G401 (cell line): Measurements from ENCODE around the gene GUCY1A2. TPM values are rescaled to one million over a fixed set of nuclear protein-coding genes. Genes with fewer than 3 reads are reported as not detected.
"Not testable (repeated sequence)": the region's sequence is repeated elsewhere in the genome, so short reads cannot be mapped to it uniquely, and the experiment has no call there.

ENCODE experiments used
- DNase-seq: peaks from one replicate; pipeline ENCODE4 v3.0.0-alpha.2; 2015; ENCODE audit warnings: low spot score
- in situ Hi-C: cut with HindIII; loops from 2 replicates; pipeline ENCODE4 v1.10.0; 2016; ENCODE audit warnings: low sequenced_read_pairs, mixed read lengths
- total RNA-seq: library from RNA; depleted of rRNA; stranded (reverse); fragments of >200 nt; shearing (Covaris generic); gene quantifications from 2 replicates; pipeline ENCODE4 v1.2.3, GENCODE V29; 2014

Gene GUCY1A2
- total RNA-seq, 1 experiment from 2014 or later: 7.6 TPM

DNA sequence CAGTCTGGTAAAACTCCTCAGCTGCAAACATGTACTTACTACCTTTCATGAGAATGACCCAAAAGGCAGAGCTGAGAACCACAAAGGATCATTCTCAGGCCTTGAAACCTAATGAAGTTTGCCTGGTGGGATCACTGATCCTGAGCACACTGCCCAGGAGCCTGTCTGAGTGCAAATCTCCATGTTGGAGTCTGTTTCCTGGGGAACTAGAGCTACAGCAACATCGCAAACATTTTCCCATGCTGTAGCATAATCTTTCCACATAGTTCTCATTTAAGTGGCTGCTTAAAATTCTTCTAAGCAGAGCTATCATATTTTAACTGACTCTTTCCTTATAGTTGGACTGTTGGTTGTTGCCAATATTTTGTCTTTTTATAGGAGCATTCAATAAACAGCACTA lies 58.5 kb downstream of the GUCY1A2 start:
- in situ Hi-C loops: no loop called here

DNA sequence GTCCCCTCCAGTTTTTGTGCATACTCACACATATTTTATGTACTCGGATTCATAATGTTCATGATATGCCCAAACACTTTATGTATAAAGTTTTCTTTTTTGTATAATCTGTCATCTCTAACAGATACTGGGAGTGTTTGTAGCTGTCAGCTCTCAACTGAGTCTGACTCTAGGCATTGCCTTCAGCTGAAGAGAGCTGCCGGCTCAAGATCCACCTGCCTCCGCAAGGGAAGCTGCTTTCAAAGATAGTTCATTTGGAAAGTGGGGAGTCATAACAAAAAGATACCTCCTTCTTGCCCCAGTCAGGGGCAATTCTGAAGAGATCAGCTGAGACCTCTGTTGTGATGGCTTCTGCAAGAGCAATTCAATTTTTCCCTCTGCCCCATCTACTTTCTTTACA lies 58.9 kb downstream of the GUCY1A2 start:
- in situ Hi-C loops: no loop called here
- no peak for DNase-seq

More for the DNA sequence above, 58.5 kb downstream of the GUCY1A2 start:
- DNase-seq: no peak

DNA sequence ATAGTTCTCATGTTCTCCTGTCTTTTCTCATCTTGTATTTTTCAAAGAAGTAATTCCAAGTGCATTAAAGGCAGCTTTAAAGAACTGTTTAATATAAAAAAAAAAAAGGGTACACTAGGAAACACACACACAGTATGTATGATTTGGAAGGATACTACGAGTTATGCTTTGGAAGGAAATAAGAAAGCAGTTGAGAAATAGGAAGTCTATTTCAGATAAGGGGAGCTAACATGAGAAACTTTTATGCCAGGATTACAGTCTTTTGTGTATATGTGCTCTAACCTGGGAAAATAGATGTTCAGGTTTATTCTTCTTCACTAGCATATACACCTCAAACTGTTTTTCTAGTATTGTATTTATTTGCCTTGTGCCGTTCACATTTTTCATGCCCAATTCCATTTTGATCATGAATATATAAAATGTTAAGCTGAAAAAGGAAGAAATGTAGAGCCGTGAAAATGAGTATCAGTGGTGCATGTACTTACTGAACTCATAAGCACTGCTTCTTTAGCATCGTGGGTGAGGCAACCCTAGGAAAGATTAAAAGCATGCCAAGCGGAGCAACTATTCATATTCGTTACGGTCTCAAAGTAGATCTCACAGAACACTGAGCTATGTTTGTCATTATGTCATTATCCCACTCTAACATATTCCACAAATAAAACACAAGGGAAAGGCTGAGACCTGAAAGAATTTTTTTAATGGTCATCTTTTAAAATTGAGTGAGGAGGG lies 59.6 kb downstream of the GUCY1A2 start:
- in situ Hi-C loops: no loop called here
- DNase-seq: no peak

DNA sequence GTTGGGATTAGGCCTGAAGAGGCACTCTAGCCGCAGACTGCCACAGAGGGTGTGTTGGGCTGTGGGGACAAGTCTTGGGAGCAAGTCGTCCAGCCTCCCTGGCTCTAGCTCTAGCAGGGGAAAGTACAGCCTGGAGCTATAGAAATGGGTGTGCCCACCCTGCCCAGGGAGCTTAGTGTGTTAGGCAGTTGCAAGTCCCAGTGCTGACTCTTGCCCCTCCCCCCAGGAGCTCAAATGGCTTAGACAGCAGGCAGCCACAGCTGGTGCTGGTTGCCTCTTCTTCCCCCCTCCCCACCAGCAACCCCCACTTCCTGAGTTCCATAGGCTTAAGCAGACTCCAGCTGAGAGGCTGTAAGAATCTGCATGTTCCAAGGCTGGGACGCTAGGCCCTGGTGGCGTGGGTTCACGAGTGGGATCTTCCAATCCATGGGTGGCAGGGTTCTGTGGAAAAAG lies 61.2 kb downstream of the GUCY1A2 start:
- in situ Hi-C loops: no loop called here
- DNase-seq: no peak

DNA sequence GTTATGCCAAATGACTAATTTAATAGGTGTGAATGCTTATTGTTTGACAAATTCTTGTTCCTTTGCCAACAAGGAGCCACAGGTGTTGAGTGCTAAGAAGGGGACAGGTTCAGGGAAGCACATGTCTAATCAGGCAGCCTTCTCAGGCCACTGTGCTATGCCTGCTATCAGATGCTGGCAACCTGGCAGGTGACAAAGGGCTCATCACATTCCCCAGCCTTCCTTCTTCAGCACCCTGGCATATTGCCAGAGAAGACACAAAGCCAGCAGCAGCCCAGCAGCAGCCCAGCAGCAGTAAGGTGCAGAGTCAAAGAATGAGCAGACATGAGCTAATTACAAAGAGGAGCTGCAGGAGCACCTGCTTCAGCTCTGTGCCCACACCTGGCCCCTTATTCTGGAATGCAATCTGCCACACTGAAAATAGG lies 68.2 kb downstream of the GUCY1A2 start:
- DNase-seq: peak; percentile 61
- in situ Hi-C loops: no loop called here

DNA sequence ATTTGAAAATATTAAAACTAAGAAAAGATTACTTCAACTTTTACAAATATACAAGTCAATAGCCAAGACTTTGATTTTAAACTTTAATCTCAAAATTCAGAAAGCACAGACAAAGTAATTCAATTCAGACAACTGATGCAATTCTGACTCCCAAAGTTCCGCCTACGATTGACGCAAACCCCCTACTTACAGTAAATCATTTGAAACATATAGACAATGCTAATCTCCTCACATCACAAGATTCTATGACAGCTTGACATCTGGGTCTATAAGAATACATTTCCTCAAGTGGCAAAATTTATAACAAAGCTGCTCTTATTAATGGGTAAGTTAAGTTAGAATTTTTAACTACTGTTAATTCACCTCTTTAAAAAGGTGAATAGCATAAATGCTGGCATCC lies 75.2 kb downstream of the GUCY1A2 start:
- no peak for DNase-seq
- in situ Hi-C loops: no loop called here

DNA sequence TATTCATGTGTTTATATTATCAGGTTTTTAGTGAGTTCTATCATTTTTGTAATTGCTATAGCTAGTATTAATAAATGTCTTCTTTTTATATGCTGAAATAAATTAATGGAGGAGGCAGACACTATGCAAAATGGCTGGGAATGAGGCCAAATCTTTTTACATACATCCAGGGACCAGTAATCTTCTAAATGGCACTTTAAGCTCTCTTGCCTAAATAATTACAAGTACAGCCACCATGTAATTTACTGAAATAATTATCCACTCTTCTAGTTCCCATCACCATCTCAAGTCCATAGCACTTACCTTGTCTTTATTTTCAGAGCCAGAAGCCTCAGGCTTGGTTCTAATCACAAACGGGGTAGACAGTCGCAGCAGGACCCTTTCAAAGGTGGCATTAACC lies 79.1 kb downstream of the GUCY1A2 start:
- in situ Hi-C loops: no loop called here

DNA sequence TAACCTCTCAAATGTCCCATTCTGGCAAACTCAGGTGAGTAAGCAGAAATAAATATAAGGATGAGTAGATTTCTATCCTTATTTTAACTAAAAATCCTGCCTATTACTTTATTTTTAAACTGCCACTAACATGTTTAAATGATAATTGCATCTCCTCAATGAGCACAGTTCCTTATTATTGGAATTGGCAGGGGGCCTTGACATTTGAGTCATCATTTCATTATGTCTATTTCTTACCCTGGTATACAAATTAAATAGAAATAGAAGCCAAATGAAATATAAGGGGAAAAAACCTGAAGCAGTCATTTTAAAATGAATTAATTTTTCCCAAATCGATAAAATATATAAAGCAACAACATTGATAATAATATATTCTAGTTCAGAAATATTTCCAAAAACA lies 81.2 kb downstream of the GUCY1A2 start:
- no peak for DNase-seq
- in situ Hi-C loops: no loop called here

More for the DNA sequence above, 79.1 kb downstream of the GUCY1A2 start:
- DNase-seq: no peak

DNA sequence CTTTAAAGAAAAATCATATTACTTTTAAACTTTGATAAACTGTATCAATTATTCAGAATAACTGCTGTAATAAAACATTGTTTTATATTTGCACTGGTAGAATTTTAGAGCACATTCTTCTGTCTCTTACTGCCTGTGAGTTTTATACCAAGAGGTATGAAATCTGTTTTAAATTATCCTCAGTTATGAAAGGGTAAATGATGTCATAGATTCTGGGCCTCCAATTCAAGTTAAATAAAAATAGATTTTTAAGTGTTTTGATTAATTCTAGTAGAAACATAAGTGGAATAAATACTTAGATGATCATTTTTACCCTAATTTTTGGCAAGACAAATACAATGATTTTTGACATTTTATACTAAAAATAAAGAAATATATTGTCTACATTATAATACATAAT lies 93.0 kb downstream of the GUCY1A2 start:
- in situ Hi-C loops: no loop called here
- DNase-seq: no peak

DNA sequence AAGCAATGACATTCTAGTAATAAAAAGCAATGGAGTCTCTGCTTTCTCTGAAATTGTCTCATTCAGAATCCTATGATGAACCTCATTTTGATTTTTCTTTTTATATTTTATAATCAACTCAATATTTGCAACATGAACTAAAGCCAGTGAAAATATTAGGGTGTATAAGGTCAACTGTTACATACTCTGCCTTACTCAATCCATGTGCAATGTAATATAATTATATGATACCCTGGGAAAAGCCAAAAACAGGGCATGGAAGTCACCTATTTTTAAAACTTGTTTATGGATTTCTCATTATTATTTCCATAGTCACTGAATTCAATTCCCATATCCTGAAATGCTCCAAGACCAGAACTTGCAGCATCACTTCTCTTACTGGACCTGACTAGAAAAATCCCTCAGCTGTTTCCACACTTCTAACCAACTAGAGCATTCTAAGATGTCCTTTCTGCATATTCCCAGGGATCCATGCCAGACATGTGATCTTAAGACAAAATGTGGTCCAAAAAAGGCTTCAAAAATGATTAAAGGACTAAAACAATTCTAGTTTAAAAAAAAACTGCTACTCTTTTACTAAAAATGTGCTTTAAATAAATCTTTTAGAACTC lies 97.3 kb downstream of the GUCY1A2 start:
- in situ Hi-C loops: no loop called here
- DNase-seq: no peak

DNA sequence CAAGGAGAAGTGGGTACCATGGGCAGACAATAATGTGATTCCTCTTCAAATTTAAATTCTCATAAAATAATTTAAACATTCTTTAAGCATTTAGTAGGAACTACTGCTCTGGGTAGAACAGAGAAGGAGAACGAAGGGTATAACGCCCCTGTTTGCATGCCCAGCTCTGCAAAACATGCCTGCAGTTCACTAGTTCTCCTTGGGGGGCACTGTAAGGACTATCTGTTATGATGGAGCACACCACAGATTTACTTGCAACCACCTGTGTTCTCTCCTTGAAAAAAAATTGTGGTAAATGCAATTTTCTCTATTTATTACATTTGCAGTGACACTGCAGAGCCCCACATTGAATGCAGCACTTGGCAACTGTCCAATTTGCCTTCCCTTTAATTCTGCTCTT lies 100.3 kb downstream of the GUCY1A2 start:
- DNase-seq: no peak
- in situ Hi-C loops: no loop called here

DNA sequence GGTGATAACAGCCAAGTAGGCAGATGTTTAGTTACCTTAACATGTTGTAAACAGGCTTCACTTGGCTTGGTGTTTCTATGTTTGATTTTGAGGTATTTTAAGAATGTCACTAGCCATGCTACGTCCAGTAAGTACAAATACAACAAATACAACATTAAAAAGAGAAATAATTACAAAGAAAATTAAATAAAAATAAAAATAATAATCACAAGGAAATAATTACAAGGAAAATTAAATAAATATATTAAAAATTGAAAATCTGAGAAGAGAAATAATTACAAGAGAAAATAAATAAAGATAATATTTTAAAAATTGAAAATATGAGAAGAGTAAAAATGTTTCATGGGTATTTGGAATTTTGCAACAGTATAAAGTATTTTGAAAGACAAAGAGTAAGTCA lies 103.9 kb downstream of the GUCY1A2 start:
- in situ Hi-C loops: no loop called here
- DNase-seq: no peak

DNA sequence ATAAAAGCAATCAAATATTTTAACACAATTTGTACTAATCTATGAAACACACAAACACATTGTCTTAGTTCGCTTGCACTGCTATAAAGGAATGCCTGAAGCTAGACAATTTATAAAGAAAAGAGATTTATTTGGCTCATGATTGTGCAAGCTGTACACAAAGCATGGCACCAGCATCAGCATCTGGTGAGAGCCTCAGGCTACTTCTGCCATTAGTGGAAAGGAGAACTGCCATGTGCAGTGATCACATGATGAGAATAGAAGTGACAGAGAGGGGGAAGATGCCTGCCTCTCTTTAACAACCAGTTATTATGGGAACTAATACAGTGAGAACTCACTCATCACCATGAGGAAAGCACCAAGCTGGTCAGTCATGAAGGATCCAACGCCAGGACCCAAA lies 105.1 kb downstream of the GUCY1A2 start:
- DNase-seq: no peak
- in situ Hi-C loops: no loop called here

DNA sequence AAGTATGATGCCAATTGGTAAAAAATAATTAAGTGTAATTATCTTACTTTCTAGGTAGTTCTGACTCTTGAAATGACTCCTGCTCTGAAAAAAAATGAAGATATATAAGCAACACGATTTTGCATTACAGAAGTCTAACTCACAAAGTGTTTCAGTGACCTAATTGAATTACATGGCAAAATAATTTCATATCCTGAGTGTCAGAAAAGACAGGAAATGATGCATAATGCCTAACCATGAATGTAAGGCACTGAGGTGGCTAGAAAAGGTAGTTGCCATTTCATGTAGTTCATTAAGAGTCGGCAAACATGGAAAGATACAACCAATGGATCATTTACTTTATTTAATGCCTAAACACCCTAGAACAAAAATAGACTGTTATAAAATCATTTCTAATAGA lies 113.5 kb downstream of the GUCY1A2 start:
- in situ Hi-C loops: no loop called here

DNA sequence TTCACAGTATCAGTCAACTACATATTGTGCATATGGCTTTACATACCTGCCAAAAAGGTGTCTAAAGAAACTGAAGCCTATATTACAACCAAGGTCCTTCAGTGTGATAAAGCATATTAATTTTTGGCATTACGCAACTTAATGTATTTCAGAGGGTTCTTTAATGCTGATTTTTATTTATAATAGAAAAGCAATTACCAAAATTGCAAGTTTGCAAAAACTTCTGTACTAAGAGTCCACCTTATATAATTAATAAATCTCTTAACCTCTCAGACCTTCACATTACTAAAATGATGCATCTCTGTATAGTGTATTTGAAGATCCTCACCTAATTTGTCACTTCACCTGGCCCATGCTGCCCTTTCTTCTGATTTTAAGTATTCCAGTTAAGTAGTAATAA lies 128.6 kb downstream of the GUCY1A2 start:
- DNase-seq: no peak
- in situ Hi-C loops: no loop called here

More for the DNA sequence above, 113.5 kb downstream of the GUCY1A2 start:
- DNase-seq: no peak

DNA sequence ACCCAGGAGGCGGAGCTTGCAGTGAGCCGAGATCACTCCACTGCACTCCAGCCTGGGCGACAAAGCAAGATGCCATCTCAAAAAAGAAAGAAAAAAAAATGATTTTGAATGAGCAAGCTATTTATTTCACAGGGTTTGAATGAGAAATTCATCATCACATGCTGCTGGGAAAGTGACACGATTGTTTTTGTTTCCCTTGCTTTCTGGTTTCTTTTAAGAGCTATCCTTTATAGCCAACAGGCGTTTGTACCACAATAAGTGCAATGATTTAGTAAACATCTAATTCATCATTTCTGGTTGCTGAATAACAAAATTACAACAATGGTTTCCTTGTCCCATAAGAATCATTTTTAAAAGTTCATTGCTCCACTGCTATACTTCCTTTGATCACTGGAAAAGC lies 129.9 kb downstream of the GUCY1A2 start:
- DNase-seq: no peak
- in situ Hi-C loops: no loop called here

DNA sequence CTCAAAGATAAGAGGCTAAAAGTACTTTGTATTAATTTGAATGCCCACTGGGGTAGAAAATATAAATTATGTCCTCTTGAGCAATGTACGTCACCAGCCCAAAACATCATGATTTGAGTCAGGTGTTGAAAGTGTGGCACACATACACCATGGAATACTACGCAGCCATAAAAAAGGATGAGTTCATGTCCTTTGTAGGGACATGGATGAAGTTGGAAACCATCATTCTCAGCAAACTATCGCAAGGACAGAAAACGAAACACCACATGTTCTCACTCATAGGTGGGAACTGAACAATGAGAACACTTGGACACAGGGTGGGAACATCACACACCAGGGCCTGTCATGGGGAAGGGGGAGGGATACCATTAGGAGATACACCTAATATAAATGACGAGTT lies 134.6 kb downstream of the GUCY1A2 start:
- DNase-seq, in situ Hi-C loops: not testable (repeated sequence)

DNA sequence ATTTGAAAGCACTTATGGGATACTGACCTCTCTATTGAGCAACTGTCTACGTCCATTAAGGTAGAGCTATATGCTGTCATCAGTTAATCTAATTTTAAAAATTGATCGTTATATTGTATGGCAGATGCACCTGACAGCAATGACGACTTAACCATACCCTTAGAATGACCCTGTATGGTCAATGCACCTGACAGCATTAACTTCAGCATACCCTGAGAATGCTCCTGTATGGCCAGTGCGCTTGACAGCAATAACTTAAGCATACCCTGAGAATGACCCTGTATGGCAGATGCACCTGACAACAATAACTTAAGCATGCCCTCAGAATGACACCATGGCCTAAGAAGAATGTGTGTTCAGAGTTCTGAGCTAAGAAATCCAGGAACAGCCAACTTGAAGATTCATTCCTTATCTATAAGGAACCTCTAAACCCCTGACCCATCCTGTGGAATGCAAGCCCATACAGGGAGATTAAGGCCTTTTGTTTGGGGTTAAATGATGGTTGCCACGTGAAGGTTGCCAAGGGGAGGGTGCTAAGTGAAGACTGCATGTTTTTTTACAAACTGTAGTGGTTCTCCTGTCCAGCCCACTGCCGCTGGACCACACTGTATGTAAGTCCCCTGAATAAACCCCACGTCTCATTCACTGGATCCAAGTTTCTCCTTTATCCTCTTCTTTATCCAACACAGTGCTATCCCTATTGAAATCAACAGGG lies 138.3 kb downstream of the GUCY1A2 start:
- in situ Hi-C loops: no loop called here
- DNase-seq: no peak

DNA sequence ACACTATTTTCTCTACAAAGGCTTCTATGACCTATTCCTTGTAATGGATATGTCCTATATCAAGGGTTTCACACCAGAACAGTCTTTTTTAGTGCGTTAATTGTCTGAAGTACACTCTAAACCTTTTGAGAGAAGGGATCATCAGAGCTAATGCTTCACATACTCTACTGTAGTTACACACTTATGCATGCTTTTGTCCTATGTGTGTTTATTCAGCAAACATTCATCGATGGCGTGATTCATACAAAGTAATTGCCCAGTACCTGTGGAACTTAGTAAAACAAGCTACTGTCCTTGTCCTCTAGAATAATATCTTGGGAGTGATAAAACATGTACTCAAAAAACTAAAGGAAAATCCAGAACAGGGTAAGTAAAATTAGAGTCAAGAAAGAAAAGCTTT lies 139.2 kb downstream of the GUCY1A2 start:
- no peak for DNase-seq
- in situ Hi-C loops: no loop called here

DNA sequence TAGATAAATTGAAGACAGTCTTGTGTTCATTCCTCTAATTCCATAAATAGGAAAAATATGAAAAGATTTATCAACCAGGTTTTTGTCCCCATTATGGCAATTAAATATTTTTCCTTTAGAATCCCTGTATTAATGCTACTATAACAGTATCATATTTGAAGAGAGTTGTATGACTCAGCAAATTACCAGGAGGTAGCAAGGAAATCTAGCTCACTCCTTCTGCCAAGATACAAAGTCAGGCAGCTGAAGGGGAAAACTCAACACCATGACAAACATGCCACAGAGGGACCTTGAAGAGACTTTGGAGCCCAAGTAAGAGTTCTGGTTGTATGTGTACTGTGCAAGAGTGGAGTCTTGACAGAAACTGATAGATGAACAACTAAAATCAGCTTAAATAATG lies 143.3 kb downstream of the GUCY1A2 start:
- no peak for DNase-seq
- in situ Hi-C loops: no loop called here
